GM13977 (cell line): ENCODE results near the gene LGR6.

Experiments used
- DNase-seq: peaks from one replicate; pipeline ENCODE4 v3.0.0; 2012; ENCODE audit warnings: low spot score
- in situ Hi-C: fragments of 300-500 bp; cut with MboI; formaldehyde crosslinking; loops from one replicate; pipeline ENCODE4 v1.12.0; 2022; ENCODE audit warnings: low sequenced_read_pairs, low pct_unique_long_range_greater_than_20kb, mixed read lengths, inconsistent platforms; ENCODE audit not compliant: unreplicated experiment
- TF ChIP-seq, protein P1 (sequence below): IDR thresholded peaks from 2 replicates; pipeline ENCODE4 v1.5.1; 2012; ENCODE audit warnings: mild to moderate bottlenecking, control low read depth; ENCODE audit not compliant: insufficient read depth; ENCODE audit errors: extremely low read depth, missing control alignments

The LGR6 gene

DNA sequence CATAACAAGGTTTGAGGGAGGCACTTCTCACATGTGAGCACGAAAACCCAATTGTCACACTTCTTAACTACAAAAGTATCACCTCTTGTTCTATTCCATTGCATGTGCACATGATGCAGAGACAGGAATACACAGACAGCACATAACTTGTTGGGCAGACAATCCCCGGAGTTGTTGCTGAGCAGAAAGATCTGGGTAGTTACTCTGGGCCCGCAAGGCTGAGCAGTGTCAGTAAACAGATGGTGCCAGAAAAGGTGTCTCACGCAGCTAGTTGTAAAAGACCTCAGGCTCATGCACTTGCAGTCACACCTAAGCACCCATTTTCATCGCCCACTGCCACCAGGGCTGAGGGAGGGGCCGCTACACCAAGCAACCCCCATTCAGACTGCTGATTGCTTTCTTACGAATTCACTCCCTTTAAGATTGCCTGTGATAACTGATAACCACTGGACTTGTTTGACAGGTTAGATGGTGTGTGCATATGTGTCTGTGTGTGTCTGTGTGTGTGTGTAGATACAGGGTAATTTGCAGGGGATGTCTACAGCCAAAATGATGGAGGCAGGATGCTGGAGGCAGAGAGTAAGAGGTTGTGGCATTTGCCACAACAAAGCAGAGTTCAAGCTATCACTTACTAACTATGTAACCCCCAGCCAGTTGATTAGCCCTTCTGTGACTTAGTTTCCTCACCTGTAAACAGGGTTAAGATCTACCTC is 4.2 kb downstream of the LGR6 start:
- DNase-seq, result no peak
- TF ChIP-seq, protein P1, sequence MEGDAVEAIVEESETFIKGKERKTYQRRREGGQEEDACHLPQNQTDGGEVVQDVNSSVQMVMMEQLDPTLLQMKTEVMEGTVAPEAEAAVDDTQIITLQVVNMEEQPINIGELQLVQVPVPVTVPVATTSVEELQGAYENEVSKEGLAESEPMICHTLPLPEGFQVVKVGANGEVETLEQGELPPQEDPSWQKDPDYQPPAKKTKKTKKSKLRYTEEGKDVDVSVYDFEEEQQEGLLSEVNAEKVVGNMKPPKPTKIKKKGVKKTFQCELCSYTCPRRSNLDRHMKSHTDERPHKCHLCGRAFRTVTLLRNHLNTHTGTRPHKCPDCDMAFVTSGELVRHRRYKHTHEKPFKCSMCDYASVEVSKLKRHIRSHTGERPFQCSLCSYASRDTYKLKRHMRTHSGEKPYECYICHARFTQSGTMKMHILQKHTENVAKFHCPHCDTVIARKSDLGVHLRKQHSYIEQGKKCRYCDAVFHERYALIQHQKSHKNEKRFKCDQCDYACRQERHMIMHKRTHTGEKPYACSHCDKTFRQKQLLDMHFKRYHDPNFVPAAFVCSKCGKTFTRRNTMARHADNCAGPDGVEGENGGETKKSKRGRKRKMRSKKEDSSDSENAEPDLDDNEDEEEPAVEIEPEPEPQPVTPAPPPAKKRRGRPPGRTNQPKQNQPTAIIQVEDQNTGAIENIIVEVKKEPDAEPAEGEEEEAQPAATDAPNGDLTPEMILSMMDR, result no peak
- in situ Hi-C loops, result loop anchor here (25.0 kb wide), 1 partner anchor 514 kb away; the partner anchor contains the start of gene SYT2

DNA sequence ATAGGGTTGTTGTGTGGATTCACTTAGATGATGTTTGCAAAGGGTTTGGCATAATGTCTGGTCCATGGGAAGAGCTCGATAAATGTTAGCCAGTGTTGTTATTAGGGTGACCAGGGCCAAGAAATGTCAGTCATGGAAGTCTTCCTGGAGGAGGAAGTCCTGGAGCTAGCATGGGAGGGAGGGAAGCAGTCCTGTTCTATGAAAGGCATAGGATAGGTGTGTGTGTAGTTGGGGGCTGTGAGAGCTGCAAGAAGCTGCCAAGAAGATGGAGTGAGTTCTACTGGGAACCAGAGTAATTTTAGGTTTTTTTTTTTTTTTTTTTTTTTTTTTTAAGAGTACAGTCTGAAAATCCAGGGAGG is 4.7 kb downstream of the LGR6 start:
- in situ Hi-C loops, result loop anchor here (25.0 kb wide), 1 partner anchor 514 kb away; the partner anchor contains the start of gene SYT2
- DNase-seq, result no peak
- TF ChIP-seq, protein P1, result no peak

DNA sequence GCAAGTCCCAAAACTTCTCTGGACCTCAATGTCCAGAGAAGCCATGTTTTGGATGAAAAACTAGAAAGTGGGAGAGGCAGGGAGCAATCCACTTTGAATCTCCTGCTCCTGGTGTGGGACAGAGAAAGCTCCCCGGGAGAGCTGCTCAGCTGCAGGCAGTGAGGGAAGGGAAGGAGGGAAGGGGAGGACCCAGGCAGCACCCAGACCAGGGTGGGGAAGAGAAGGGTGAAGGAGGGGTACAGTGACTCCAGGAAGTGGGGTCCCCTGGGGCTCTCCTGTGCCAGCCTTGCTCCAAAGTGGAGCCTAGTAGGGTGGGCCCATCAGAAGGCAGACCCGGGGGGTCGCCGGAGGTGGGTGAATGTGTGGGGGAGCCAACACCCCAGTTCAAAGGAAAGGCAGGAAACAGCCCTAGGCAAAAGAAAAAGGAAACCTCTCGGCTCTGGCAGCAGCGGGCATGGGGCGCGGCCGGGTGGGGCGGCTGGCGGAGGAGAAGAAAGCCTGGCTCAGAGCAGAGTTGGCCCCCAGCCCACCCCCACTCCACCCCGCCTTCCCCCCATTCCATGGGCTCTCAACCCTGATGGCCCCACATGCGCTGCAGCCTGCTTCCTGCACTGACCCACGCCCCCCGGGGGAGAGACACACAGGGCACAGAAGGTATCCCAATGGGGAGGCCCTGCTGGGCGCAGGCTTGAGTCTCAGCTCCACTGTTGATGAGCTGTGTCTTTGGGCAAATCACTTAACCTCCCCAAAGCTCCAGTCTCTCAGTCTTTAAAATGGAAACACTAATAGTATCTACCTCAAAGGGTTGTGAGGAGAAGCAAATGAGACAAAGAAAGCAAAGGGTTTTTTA is 5.7 kb downstream of the LGR6 start:
- in situ Hi-C loops, result loop anchor here (25.0 kb wide), 1 partner anchor 513 kb away; the partner anchor contains the start of gene SYT2
- no peak for DNase-seq
- TF ChIP-seq, protein P1, result no peak

DNA sequence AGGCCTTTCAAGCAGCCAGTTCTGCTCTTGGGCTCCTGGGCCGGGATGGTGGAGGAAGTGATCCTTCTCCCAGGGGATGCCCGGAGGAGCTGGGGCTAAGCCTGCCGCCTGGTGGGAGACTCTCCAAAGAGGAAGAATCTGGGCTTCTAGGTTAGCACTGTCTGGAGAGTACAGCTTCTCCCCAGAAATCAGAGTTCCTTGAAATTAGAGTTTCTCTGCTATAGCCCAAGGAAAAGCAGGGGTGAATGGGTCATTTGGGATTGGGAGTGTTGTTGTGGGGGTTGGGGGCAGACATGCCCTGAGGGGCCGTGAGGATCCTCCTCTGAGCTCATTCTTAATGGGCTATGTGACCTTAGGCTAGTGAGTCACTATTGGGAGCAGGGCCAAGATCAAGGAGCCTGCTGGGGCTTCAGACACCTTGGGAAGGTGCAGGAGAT is 6.5 kb downstream of the LGR6 start:
- in situ Hi-C loops, result no loop called here
- TF ChIP-seq, protein P1, result no peak
- no peak for DNase-seq

DNA sequence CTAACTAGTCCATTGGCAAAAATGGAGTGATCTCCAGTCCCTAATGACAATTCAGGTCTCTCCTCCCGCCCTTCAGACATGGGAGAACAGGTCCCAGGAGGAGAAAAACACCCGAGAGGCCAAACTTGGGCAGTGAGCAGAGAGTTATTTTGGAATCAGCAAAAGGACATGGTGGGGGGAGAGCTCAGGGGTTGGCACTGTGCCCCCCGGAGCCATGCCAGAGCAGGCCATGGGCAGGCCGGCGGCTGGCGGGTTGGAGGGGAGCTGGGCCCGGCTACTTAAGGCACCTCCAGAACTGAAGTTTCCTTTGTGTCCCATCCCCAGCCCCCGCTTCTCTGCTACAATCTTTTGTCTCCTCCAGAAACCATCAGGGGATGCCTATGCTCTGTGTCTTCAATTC is 7.1 kb downstream of the LGR6 start:
- in situ Hi-C loops, result no loop called here

DNA sequence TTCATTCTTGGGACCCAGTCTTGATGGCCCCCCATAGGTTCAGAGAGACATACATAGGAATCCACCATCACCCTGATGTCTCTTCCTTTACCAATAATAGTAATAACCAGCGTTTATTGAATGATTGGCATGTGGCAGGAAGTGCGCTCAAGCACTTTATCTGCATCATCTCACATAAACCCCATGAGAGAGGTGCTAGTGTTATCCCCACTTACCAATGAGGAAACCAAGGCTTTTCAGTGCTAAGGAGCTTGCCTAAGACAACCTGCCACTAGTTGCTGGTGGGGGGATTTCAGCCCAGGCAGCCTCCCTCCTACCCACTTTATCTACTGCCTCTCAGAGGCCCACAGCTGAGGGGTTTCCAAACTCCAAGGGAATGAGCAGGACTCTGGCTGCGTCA is 7.7 kb downstream of the LGR6 start:
- in situ Hi-C loops, result no loop called here
- no peak for DNase-seq
- TF ChIP-seq, protein P1, result no peak

More for the DNA sequence above, 7.1 kb downstream of the LGR6 start:
- TF ChIP-seq, protein P1, result no peak
- DNase-seq, result no peak
